Body of pancreas (tissue), 4 donors: ENCODE measurements around the gene TOP2A. TPM values are rescaled to one million over a fixed set of nuclear protein-coding genes. Genes with fewer than 3 reads are reported as not detected.

Experiments used
- ATAC-seq: fragments of 150-250 bp; one replicate; pipeline ENCODE4 v1.9.1; 2016
- DNase-seq, 4 donors: peaks; one replicate each; pipeline ENCODE4 v3.0.0-alpha.2; 2019
- H3K27ac ChIP-seq, 4 donors: fragments of 200-600 bp; sonication (generic); 1 replicate in 3 of 4; 2 replicates in 1 of 4; pipeline versions ENCODE4 v1.5.1 to v1.6.1; 2016 to 2019; ENCODE audit warnings: mild to moderate bottlenecking in 1 of 4, mixed read lengths in 1 of 4, moderate library complexity in 1 of 4
- H3K27me3 ChIP-seq, 2 donors: fragments of 200-600 bp; sonication (generic); one replicate each; pipeline ENCODE4 v1.6.0; 2016; ENCODE audit warnings: mild to moderate bottlenecking in 1 of 2
- H3K36me3 ChIP-seq, 2 donors: fragments of 200-600 bp; sonication (generic); replicated peaks in 1 of 2; 2 replicates each; pipeline ENCODE4 v1.5.1; 2016; ENCODE audit warnings: low read depth in 2 of 2; ENCODE audit not compliant: insufficient read depth in 1 of 2
- H3K4me1 ChIP-seq: fragments of 200-600 bp; sonication (generic); one replicate; pipeline ENCODE4 v1.6.0; 2016
- H3K4me3 ChIP-seq, 2 donors: fragments of 200-600 bp; sonication (generic); 1 replicate in 1 of 2; 2 replicates in 1 of 2; pipeline ENCODE4 v1.5.1; 2016 to 2019
- H3K9me3 ChIP-seq, 3 donors: fragments of 200-600 bp; sonication (generic); 1 replicate in 2 of 3; 2 replicates in 1 of 3; pipeline ENCODE4 v1.5.1; 2016
- CTCF ChIP-seq, 7 experiments: fragments of 450-650 bp in 4 of 7; fragments of 200-600 bp in 3 of 7; sonication (generic) in 3 of 7; IDR thresholded peaks; one replicate each; pipeline ENCODE4 v1.5.1; 2016 to 2019; ENCODE audit warnings: antibody characterized with exemption in 7 of 7
- POLR2A ChIP-seq, 3 donors: fragments of 450-650 bp; IDR thresholded peaks; one replicate each; pipeline ENCODE4 v1.6.1; 2016; ENCODE audit warnings: antibody characterized with exemption in 3 of 3, mild to moderate bottlenecking in 2 of 3
- WGBS, 2 donors: methylation state at CpG; one replicate each; pipeline ENCODE4 v1.1.5; 2017; 5-methylcytosine and 5-hydroxymethylcytosine counted together
- intact Hi-C: fragments of 100-400 bp; cut with DNase I; formaldehyde crosslinking; loops from one replicate; pipeline ENCODE4 v1.15.1; 2023
- total RNA-seq, 2 donors: library from RNA; depleted of rRNA; stranded (reverse); fragments of >200 nt; gene quantifications; one replicate each; pipeline ENCODE4 v1.1.0, GENCODE V29; 2016

The TOP2A gene
- total RNA-seq, 2 donors from 2014 or later = 0.33 TPM; not detected in 1

- no peaks in the 10 kb centered on the region for H3K4me1 ChIP-seq
- no peaks in the 10 kb centered on the region for H3K27me3 ChIP-seq
- no peak for TF ChIP-seq CTCF (IDR thresholded peaks at IDR 0.05)
- TF ChIP-seq POLR2A (IDR thresholded peaks at IDR 0.05) = no peak
- DNase-seq = no peak
- intact Hi-C loops = no loop called here
- H3K9me3 ChIP-seq = no peaks in the 10 kb centered on the region
- no peak overlapping the region for H3K27ac ChIP-seq
- no peak overlapping the region for H3K4me3 ChIP-seq
- H3K36me3 ChIP-seq = no peaks in the 10 kb centered on the region
- no peak for ATAC-seq
Measured at GRCh38 chr17:40427002-40427491, 9.4 kb upstream of the TOP2A start.

- no peaks in the 10 kb centered on the region for H3K36me3 ChIP-seq
- H3K4me3 ChIP-seq = no peak overlapping the region
- DNase-seq = no peak
- no peaks in the 10 kb centered on the region for H3K4me1 ChIP-seq
- H3K27me3 ChIP-seq = no peaks in the 10 kb centered on the region
- ATAC-seq = no peak
- TF ChIP-seq CTCF (IDR thresholded peaks at IDR 0.05) (no peak), POLR2A (IDR thresholded peaks at IDR 0.05) (no peak)
- H3K9me3 ChIP-seq = no peaks in the 10 kb centered on the region
- intact Hi-C loops = no loop called here
- WGBS, 2 donors = 53 to 69% methylated on average over 4 of the region's 4 CpGs
- no peak overlapping the region for H3K27ac ChIP-seq
Measured at GRCh38 chr17:40425741-40426140, 8.0 kb upstream of the TOP2A start.

DNA sequence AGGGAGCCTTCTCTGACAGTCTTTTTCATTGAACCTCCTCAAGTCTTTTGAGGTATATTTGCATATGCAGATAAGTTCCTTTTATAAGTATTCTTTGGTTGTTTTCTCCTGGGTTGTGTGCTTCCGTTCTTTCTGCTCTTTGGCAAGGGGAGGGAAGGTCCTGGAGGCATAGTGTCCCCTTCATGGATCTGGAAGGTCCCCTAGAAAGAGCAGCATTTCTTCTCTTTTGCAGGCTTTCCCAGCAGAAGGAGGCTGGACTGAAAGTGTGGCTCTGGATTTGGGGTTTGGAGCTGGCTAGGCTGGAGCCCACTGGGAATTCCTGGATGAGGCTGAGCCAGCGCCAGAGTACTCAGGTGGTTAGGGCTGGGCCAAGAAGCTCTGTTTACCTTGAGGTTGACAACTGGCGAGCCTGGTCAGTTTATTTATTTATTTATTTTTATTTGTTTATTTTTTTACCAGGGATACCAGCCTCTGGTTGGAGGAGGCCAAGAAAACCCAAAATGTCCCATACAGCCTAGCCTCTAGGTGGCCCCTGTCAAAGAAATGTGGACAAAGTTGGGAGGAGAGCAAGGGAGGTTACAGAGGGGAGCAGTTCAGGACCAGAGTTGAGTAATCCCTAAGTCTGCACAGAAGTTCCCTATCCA, 5.4 kb upstream of the TOP2A start:
- ATAC-seq (no peak), DNase-seq (no peak)
- Histone ChIP-seq H3K4me1 (no peaks in the 10 kb centered on the region), H3K27me3 (no peaks in the 10 kb centered on the region), H3K9me3 (no peaks in the 10 kb centered on the region), H3K36me3 (no peaks in the 10 kb centered on the region), H3K27ac (no peak overlapping the region), H3K4me3 (no peak overlapping the region)
- intact Hi-C loops = no loop called here
- TF ChIP-seq CTCF (IDR thresholded peaks at IDR 0.05) (no peak), POLR2A (IDR thresholded peaks at IDR 0.05) (no peak)
- WGBS, 2 donors = 59 to 63% methylated on average over 3 of the region's 3 CpGs

GRCh38 chr17:40419559-40420331, 2.0 kb upstream of the TOP2A start:
- DNase-seq = no peak
- no peak for TF ChIP-seq CTCF (IDR thresholded peaks at IDR 0.05)
- no peak for TF ChIP-seq POLR2A (IDR thresholded peaks at IDR 0.05)
- 43 to 52% methylated on average over 10 to 11 of the region's 11 CpGs for WGBS, 2 donors
- Histone ChIP-seq H3K4me3 (no peak overlapping the region), H3K4me1 (peaks cover 8% of the 10 kb centered on the region), H3K36me3 (no peaks in the 10 kb centered on the region), H3K27ac (no peak overlapping the region), H3K27me3 (peaks cover 0 to 6% of the 10 kb centered on the region in 2 donors), H3K9me3 (no peaks in the 10 kb centered on the region)
- ATAC-seq = no peak
- intact Hi-C loops = no loop called here
